ENCODE data around the gene EEF1G.
"Not testable (repeated sequence)": the region's sequence is repeated elsewhere in the genome, so short reads cannot be mapped to it uniquely, and the experiment has no call there.

The EEF1G gene

GRCh38 chr11:62553080-62553838 lies 20.4 kb downstream of the EEF1G start:
- no peak for DNase-seq

- no peak for DNase-seq
Measured at GRCh38 chr11:62552485-62553079, 21.1 kb downstream of the EEF1G start.

- DNase-seq, result not testable (repeated sequence)
Measured at GRCh38 chr11:62550478-62550877, 23.2 kb downstream of the EEF1G start.

- no peak for DNase-seq
Measured at GRCh38 chr11:62548545-62549335, 25.0 kb downstream of the EEF1G start.

GRCh38 chr11:62547691-62548281 lies 25.9 kb downstream of the EEF1G start:
- DNase-seq, result no peak

- no peak for DNase-seq
Measured at GRCh38 chr11:62546929-62547625, 26.6 kb downstream of the EEF1G start.

- DNase-seq, result no peak
Measured at GRCh38 chr11:62546244-62546928, 27.3 kb downstream of the EEF1G start, which contains the start of gene AHNAK. Gene AHNAK, minus strand, starts transcription at chr11:62546806. Its CDS starts 10,708 bp downstream, at chr11:62536098.

- no peak for DNase-seq
Measured at GRCh38 chr11:62545437-62546243, 28.1 kb downstream of the EEF1G start.

- no peak for DNase-seq
Measured at GRCh38 chr11:62544581-62545436, 28.9 kb downstream of the EEF1G start.

GRCh38 chr11:62543680-62544444 lies 29.8 kb downstream of the EEF1G start:
- no peak for DNase-seq

- peak; percentile 26 to 29 for DNase-seq
Measured at GRCh38 chr11:62542750-62543567, 30.7 kb downstream of the EEF1G start.

GRCh38 chr11:62542111-62542745 lies 31.5 kb downstream of the EEF1G start:
- DNase-seq, result no peak

- no peak for DNase-seq
Measured at GRCh38 chr11:62540804-62541701, 32.6 kb downstream of the EEF1G start.

- DNase-seq, result peak in 1 of 2 experiments; percentile 13
Measured at GRCh38 chr11:62539238-62539925, 34.3 kb downstream of the EEF1G start.

GRCh38 chr11:62538470-62539237 lies 35.0 kb downstream of the EEF1G start:
- no peak for DNase-seq

All from SHP77 (cell line).